Measurements from ENCODE around the gene AP3S2.

- TF ChIP-seq CTCF (IDR thresholded peaks at IDR 0.05) (no peak), POLR2A (IDR thresholded peaks at IDR 0.05) (no peak)
Measured at GRCh38 chr15:89939910-89940309, 46.1 kb upstream of the AP3S2 start.

Data from Peyer's patch (tissue), 4 donors.